Prostate gland (tissue), 2 donors: ENCODE results near the gene FBXL16.

Experiments
- POLR2A ChIP-seq: fragments of 450-650 bp; IDR thresholded peaks from one replicate; pipeline ENCODE4 v1.6.1; 2016; ENCODE audit warnings: antibody characterized with exemption, mild to moderate bottlenecking
- POLR2AphosphoS5 ChIP-seq: sonication (generic); formaldehyde crosslinking; IDR thresholded peaks from one replicate; pipeline ENCODE4 v1.6.1; 2017; ENCODE audit warnings: antibody characterized with exemption
- TF ChIP-seq, protein P1 (sequence below), 4 experiments: fragments of 200-600 bp in 2 of 4; fragments of 450-650 bp in 2 of 4; sonication (generic) in 2 of 4; IDR thresholded peaks; 1 replicate in 3 of 4; 2 replicates in 1 of 4; pipeline ENCODE4 v1.5.1; 2016 to 2019; ENCODE audit warnings: antibody characterized with exemption in 4 of 4, mild to moderate bottlenecking in 2 of 4, moderate library complexity in 2 of 4

DNA sequence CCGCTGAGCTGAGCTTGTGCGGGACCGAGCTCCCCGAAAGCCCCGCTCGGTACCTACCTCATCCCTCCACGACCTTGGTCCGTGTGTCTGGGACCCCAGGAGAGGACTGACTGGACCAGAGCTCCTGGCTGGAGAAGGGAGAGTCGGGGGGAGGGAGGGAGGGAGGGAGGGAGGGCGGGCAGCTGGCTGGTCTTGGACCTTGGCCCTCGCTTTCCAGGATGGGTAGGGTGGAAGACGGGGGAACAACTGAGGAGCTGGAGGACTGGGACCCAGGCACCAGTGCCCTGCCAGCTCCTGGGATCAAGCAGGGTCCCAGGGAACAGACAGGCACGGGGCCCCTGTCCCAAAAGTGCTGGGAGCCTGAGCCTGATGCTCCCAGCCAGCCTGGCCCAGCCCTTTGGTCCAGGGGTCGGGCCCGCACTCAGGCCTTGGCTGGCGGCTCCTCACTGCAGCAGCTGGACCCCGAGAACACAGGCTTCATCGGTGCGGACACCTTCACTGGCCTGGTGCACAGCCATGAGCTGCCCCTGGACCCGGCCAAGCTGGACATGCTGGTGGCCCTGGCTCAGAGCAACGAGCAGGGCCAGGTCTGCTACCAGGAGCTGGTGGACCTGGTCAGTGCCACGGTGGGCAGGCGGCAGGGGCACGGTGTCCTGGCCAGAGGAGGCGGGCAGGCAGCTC is 29.6 kb downstream of the FBXL16 start:
- no peak for TF ChIP-seq POLR2A
- TF ChIP-seq, protein P1, sequence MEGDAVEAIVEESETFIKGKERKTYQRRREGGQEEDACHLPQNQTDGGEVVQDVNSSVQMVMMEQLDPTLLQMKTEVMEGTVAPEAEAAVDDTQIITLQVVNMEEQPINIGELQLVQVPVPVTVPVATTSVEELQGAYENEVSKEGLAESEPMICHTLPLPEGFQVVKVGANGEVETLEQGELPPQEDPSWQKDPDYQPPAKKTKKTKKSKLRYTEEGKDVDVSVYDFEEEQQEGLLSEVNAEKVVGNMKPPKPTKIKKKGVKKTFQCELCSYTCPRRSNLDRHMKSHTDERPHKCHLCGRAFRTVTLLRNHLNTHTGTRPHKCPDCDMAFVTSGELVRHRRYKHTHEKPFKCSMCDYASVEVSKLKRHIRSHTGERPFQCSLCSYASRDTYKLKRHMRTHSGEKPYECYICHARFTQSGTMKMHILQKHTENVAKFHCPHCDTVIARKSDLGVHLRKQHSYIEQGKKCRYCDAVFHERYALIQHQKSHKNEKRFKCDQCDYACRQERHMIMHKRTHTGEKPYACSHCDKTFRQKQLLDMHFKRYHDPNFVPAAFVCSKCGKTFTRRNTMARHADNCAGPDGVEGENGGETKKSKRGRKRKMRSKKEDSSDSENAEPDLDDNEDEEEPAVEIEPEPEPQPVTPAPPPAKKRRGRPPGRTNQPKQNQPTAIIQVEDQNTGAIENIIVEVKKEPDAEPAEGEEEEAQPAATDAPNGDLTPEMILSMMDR (IDR thresholded peaks at IDR 0.05) = no peak
- no peak for TF ChIP-seq POLR2AphosphoS5
